MG63 (cell line): Measurements from ENCODE around the gene APEX2. TPM values are rescaled to one million over a fixed set of nuclear protein-coding genes. Genes with fewer than 3 reads are reported as not detected.
"Not testable (repeated sequence)": the region's sequence is repeated elsewhere in the genome, so short reads cannot be mapped to it uniquely, and the experiment has no call there.

Experiments used
- DNase-seq: peaks from one replicate; pipeline ENCODE4 v3.0.0-alpha.2; 2020
- H3K27me3 ChIP-seq: fragments of 250-450 bp; sonication (Bioruptor Pico); 2 replicates; pipeline ENCODE4 v1.5.1; 2020; ENCODE audit warnings: mild to moderate bottlenecking, moderate library complexity
- H3K36me3 ChIP-seq: fragments of 250-450 bp; sonication (Bioruptor Pico); 2 replicates; pipeline ENCODE4 v1.5.1; 2020; ENCODE audit warnings: mild to moderate bottlenecking, moderate library complexity
- H3K4me3 ChIP-seq: fragments of 250-450 bp; sonication (Bioruptor Pico); 2 replicates; pipeline ENCODE4 v1.5.1; 2020; ENCODE audit warnings: mild to moderate bottlenecking, moderate library complexity
- H3K9me3 ChIP-seq: fragments of 250-450 bp; sonication (Bioruptor Pico); 2 replicates; pipeline ENCODE4 v1.5.1; 2020; ENCODE audit warnings: mild to moderate bottlenecking, moderate library complexity
- total RNA-seq: library from RNA; depleted of rRNA; stranded (reverse); fragments of >200 nt; shearing (Covaris generic); gene quantifications from 2 replicates; pipeline ENCODE4 v1.2.3, GENCODE V29; 2014; ENCODE audit warnings: low replicate concordance; rRNA removed

The APEX2 gene
- total RNA-seq: 3.1 and 6.4 TPM in 2 replicates

GRCh38 chrX:54999717-55000598, at the start of gene APEX2:
Gene APEX2 (plus strand): TSS chrX:55000363. CDS start chrX:55000423, 60 bp downstream.
- H3K27me3 ChIP-seq: no peaks in the 10 kb centered on the region
- H3K4me3 ChIP-seq: peak within 1 kb of the TSS; percentile 81
- no peaks in the 10 kb centered on the region; the same call in 1 of the 2 replicates for H3K36me3 ChIP-seq
- no peaks in the 10 kb centered on the region for H3K9me3 ChIP-seq
- peak; percentile 92 for DNase-seq

DNA sequence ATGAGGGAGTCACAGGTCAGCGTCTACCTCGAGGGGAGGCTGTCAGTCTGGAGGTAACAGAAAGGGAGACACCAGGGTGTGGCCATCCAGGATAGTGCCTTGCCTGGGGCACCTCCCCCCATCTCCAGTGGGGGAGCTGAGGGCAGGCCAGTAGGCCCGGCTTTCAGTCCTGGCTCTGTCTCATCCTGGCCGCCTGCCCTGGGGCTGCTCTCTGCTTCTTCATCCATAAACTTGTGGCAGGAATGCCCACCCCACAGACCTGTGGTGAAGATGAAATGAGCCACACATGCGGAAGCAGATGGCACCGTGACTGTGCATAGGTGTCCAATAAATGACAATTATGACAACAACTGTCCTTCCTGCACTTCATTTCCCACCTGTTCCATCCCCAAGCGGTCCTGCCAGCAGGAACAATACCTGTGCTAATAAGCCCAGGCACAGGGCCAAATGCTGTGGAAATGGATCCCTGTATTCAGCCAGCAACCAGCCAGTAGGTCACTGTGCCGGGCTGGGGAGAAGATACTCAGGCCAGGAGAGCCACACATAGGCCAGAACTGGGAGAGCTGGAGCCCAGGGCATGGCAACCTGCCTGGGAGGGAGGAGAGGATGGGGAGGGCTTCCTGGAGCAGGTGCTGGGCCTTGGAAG, 49.3 kb upstream of the APEX2 start:
- Histone ChIP-seq H3K9me3 (no peaks in the 10 kb centered on the region), H3K36me3 (no peaks in the 10 kb centered on the region), H3K4me3 (no peak overlapping the region), H3K27me3 (no peaks in the 10 kb centered on the region)
- no peak for DNase-seq

DNA sequence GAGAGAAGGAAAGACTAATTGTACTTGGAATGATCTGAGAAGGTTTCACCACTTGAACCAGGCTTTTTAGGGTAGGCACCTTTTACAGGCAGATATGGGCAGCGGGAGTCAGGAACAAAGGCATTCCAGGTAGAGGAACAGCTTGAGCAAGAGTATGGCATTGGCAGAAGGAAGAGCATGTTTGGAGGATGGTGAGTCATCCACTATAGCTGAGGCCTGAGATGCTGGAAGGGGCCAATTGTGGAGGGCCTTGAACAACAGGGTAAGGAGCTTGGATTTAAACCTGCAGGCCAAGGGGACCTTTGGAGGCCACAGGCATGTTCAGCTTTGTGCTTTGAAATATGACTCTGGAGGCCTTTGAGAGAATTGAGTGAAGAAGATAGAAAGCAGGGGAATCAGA, 38.4 kb upstream of the APEX2 start:
- no peak for DNase-seq
- H3K4me3 ChIP-seq: no peak overlapping the region
- H3K36me3 ChIP-seq: no peaks in the 10 kb centered on the region
- H3K27me3 ChIP-seq: no peaks in the 10 kb centered on the region
- no peaks in the 10 kb centered on the region for H3K9me3 ChIP-seq

- Histone ChIP-seq H3K27me3 (no peaks in the 10 kb centered on the region), H3K36me3 (no peaks in the 10 kb centered on the region), H3K9me3 (no peaks in the 10 kb centered on the region), H3K4me3 (no peak overlapping the region)
- DNase-seq: no peak
These were observed 35.2 kb upstream of the APEX2 start for GRCh38 chrX:54964766-54965497.

GRCh38 chrX:54977387-54977786, 22.8 kb upstream of the APEX2 start:
- H3K27me3 ChIP-seq: no peaks in the 10 kb centered on the region
- no peak overlapping the region for H3K4me3 ChIP-seq
- H3K36me3 ChIP-seq: no peaks in the 10 kb centered on the region
- H3K9me3 ChIP-seq: no peaks in the 10 kb centered on the region
- DNase-seq: no peak

- Histone ChIP-seq H3K36me3 (no peaks in the 10 kb centered on the region), H3K4me3 (no peak overlapping the region), H3K9me3 (no peaks in the 10 kb centered on the region), H3K27me3 (no peaks in the 10 kb centered on the region)
- no peak for DNase-seq
These were observed 21.7 kb upstream of the APEX2 start for GRCh38 chrX:54978448-54978847.

DNA sequence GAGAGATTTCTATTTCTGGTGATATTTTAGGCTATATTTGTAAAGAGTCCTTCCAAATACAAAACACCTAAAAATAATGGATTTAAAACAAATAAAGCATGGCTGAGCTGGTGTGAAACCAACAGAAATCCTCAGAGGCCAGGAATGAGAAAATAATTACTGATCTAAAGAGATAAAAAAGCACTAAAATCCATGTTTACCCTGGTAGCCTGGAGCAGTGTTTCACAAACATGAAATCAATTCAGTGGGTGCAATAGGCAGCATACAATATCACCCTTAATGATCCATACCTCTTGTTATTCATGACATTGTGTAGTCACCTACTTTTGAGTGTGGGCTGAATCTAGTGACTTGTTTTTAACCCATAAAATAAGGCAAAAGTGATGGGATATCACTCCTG, 20.7 kb upstream of the APEX2 start:
- Histone ChIP-seq H3K27me3 (no peaks in the 10 kb centered on the region), H3K4me3 (no peak overlapping the region), H3K9me3 (no peaks in the 10 kb centered on the region), H3K36me3 (no peaks in the 10 kb centered on the region)
- no peak for DNase-seq

DNA sequence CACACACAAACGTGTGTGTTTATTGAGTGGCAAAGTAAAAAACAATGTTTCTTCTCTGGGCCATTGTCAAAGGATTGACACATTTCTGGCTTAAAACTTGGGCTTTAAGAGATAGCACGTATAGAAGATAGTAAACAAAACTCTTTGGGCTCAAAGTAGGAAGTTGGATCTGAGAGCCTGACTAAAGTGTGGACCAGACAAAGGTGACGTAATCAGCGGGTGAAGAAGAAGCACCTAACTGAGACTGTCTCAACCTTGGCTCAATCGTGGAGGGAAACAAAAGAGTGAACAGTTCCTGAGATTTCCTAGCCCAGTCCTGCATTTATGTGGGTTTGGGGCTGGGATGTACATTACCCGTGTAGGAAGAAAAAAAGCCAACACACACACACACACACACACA, 19.8 kb upstream of the APEX2 start:
- H3K9me3 ChIP-seq: no peaks in the 10 kb centered on the region
- no peaks in the 10 kb centered on the region for H3K36me3 ChIP-seq
- H3K27me3 ChIP-seq: no peaks in the 10 kb centered on the region
- DNase-seq: no peak
- H3K4me3 ChIP-seq: no peak overlapping the region

GRCh38 chrX:54983306-54983705, 16.9 kb upstream of the APEX2 start:
- not testable (repeated sequence) for H3K4me3 ChIP-seq, H3K27me3 ChIP-seq, H3K9me3 ChIP-seq

GRCh38 chrX:54991706-54992105, 8.5 kb upstream of the APEX2 start:
- H3K9me3 ChIP-seq: no peaks in the 10 kb centered on the region
- no peaks in the 10 kb centered on the region for H3K27me3 ChIP-seq
- H3K4me3 ChIP-seq: no peak overlapping the region
- no peak for DNase-seq
- H3K36me3 ChIP-seq: no peaks in the 10 kb centered on the region

More at GRCh38 chrX:54983306-54983705, 16.9 kb upstream of the APEX2 start:
- not testable (repeated sequence) for H3K36me3 ChIP-seq, DNase-seq

DNA sequence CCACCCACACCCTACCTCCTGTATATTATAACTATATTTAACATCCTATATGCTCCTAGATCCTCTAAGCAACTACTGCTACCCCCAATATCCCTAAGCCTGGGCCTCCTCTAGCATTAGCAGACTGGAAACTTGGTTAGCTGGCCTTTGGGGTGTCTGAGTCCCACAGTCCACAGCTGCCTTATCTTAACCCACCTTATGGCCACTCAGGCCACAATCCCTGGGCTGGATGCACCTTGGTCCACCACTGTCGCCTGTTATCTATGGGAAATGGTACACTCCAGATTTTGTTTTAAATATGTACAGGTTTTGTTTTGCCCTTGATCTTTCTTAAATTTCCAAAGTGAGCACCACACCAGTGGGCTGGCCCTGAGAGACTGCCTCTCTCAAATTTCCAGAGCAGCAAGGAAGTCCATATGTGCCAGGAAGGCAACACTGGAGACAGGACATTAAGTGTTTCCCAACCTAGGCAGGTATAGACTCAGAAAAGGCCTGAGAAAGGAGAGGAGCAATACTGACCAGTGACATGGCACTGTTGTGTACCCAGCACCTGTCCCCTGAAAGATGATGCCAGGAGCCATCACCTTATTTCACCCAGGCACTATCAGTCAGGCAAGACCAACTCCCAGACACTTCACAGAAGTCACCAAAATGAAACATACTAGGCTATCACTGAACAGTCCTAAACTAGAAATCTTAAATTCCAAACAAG, 7.1 kb upstream of the APEX2 start:
- Histone ChIP-seq H3K36me3 (no peaks in the 10 kb centered on the region), H3K9me3 (no peaks in the 10 kb centered on the region), H3K4me3 (no peak overlapping the region), H3K27me3 (no peaks in the 10 kb centered on the region)
- no peak for DNase-seq

GRCh38 chrX:54994099-54994498, 6.1 kb upstream of the APEX2 start, which contains the start of gene PFKFB1:
Gene PFKFB1 (minus strand): TSS chrX:54994188. CDS start chrX:54994007, 181 bp downstream.
- H3K27me3 ChIP-seq: no peaks in the 10 kb centered on the region
- no peaks in the 10 kb centered on the region for H3K36me3 ChIP-seq
- no peak for DNase-seq
- H3K9me3 ChIP-seq: no peaks in the 10 kb centered on the region
- no peak within 1 kb of the TSS for H3K4me3 ChIP-seq

DNA sequence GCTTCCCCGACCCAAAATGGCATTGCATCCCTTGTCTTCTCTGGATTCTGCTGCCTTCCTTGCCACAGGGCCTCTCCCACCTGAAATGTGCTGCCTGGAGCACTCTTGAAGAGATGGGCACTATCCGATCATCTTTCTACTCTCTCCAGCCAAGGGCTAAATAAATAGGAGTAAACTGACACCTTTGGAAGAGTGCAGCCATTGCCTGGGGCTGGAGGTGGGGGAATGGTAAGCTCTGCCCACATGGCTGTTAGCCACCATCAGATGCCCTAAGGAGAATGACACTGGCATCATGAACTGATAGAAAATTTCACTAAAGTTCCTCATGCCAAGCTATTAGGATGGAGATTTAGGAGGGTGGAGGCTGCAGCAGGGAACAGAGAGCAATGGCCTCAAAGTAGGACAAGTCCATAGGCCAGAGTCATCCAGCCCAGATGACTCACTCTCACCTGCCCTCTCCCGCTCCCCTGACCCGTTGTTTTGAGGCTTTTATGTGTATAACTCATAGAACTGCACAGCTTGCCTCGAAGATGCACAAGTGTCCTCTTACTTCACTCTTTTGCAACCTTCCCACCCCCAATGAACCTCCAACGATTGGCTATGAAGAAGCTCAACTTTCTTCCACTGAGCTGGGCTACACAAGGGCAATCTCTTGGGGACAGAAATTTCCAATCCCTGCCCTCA, 5.4 kb upstream of the APEX2 start:
- Histone ChIP-seq H3K27me3 (no peaks in the 10 kb centered on the region), H3K9me3 (no peaks in the 10 kb centered on the region), H3K36me3 (no peaks in the 10 kb centered on the region), H3K4me3 (no peak overlapping the region)
- no peak for DNase-seq

GRCh38 chrX:54995621-54996020, 4.5 kb upstream of the APEX2 start:
- no peak overlapping the region for H3K4me3 ChIP-seq
- H3K27me3 ChIP-seq: no peaks in the 10 kb centered on the region
- no peaks in the 10 kb centered on the region for H3K36me3 ChIP-seq
- DNase-seq: no peak
- H3K9me3 ChIP-seq: no peaks in the 10 kb centered on the region

- no peaks in the 10 kb centered on the region for H3K9me3 ChIP-seq
- H3K36me3 ChIP-seq: no peaks in the 10 kb centered on the region; the same call in 1 of the 2 replicates
- H3K4me3 ChIP-seq: no peak overlapping the region
- DNase-seq: no peak
- H3K27me3 ChIP-seq: no peaks in the 10 kb centered on the region
These were observed 4.1 kb downstream of the APEX2 start for GRCh38 chrX:55004231-55004630.

DNA sequence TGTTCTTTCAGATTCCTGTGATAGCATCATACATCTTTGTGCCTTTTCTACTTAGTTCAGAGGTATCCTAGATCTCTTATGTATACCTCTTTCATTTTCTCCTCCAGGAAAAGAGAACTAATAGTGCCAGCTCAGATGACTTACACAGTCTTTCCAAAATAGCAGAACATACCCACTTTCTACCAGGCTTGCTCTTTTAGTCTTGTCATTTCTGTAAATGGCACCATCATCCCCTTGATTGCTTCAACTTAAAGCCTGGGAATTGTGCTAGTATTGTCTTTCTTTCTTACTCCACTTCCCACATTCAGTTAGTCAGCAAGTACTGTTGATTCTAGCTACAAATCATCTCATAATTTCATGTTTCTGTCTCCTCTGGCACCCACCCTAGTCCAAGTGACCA, 5.1 kb downstream of the APEX2 start:
- H3K36me3 ChIP-seq: no peaks in the 10 kb centered on the region; the same call in 1 of the 2 replicates
- H3K9me3 ChIP-seq: no peaks in the 10 kb centered on the region
- DNase-seq: no peak
- H3K4me3 ChIP-seq: no peak overlapping the region
- no peaks in the 10 kb centered on the region for H3K27me3 ChIP-seq
